Measurements from ENCODE around the gene TSHZ2.

DNA sequence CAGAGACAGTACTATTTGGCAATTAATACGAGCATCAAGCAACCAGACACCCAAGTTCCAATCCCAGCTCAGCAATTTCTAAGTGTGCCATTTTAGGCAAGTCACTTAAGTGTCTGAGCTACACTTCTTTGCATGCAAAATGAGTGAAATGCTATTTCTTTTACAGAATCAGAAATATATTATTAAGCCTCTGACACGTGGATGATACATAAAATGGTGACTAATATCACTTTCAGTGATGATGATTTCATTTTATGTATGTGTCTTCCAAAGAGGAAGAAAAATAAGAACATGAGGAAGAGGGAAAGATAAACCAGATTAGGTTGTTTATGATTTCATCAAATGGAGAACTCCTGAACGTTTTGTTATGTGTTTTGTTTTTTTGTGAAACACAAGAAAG, 158.6 kb downstream of the TSHZ2 start:
- TF ChIP-seq TAF1 (IDR thresholded peaks at IDR 0.05; ENCODE audit: borderline replicate concordance, low read depth, low read length) (no peak), POLR2A (IDR thresholded peaks at IDR 0.05; ENCODE audit: low read depth, low read length) (no peak), POLR2AphosphoS5 (IDR thresholded peaks at IDR 0.05; ENCODE audit: low read depth, low read length) (no peak)

Measured in GM12892 (cell line).